ENCODE results near the gene DNAJB11. TPM values are rescaled to one million over a fixed set of nuclear protein-coding genes. Genes with fewer than 3 reads are reported as not detected.

The DNAJB11 gene
- total RNA-seq, 1 experiment from 2014 or later, result 54.3 TPM

- H3K79me2 ChIP-seq (ENCODE audit: insufficient read depth, low read length), result no peaks in the 10 kb centered on the region
- ChIA-PET RAD21 (ENCODE audit: low non-redundant PET in 1 of 2, low total read pairs in 2 of 2, uncharacterized antibody in 2 of 2, unreplicated experiment in 2 of 2) (no interaction called here), POLR2A (no interaction called here), CTCF (interaction anchor here (1.1 to 1.5 kb wide), 2 partner anchors 10 to 12 kb away, joined by 3 to 6 read pairs; no protein-coding TSS in a partner anchor)
- no peak for DNase-seq (ENCODE audit: low read depth, low spot score)
- H3K4me3 ChIP-seq (replicated peaks in 1 of 2; ENCODE audit: low read depth in 1 of 2, low read length in 2 of 2), result no peak overlapping the region
- intact Hi-C loops (cut with micrococcal nuclease), result no loop called here
- no peaks in the 10 kb centered on the region for H3K9me3 ChIP-seq (ENCODE audit: control insufficient read depth in 1 of 2, insufficient read depth in 1 of 2, low read depth in 1 of 2, low read length in 2 of 2)
- TF ChIP-seq EZH2 (IDR thresholded peaks at IDR 0.05), result no peak
- no peak for TF ChIP-seq POLR2A (IDR thresholded peaks at IDR 0.05; ENCODE audit: borderline replicate concordance, extremely low read depth, insufficient read depth, insufficient read length)
- TF ChIP-seq SRF (IDR thresholded peaks at IDR 0.05; ENCODE audit: low read depth), result no peak
- no peak for TF ChIP-seq ZNF274 (IDR thresholded peaks at IDR 0.05; ENCODE audit: low read depth, low read length)
- no peak for TF ChIP-seq EGR1 (IDR thresholded peaks at IDR 0.05; ENCODE audit: low read depth)
- TF ChIP-seq, protein P1, sequence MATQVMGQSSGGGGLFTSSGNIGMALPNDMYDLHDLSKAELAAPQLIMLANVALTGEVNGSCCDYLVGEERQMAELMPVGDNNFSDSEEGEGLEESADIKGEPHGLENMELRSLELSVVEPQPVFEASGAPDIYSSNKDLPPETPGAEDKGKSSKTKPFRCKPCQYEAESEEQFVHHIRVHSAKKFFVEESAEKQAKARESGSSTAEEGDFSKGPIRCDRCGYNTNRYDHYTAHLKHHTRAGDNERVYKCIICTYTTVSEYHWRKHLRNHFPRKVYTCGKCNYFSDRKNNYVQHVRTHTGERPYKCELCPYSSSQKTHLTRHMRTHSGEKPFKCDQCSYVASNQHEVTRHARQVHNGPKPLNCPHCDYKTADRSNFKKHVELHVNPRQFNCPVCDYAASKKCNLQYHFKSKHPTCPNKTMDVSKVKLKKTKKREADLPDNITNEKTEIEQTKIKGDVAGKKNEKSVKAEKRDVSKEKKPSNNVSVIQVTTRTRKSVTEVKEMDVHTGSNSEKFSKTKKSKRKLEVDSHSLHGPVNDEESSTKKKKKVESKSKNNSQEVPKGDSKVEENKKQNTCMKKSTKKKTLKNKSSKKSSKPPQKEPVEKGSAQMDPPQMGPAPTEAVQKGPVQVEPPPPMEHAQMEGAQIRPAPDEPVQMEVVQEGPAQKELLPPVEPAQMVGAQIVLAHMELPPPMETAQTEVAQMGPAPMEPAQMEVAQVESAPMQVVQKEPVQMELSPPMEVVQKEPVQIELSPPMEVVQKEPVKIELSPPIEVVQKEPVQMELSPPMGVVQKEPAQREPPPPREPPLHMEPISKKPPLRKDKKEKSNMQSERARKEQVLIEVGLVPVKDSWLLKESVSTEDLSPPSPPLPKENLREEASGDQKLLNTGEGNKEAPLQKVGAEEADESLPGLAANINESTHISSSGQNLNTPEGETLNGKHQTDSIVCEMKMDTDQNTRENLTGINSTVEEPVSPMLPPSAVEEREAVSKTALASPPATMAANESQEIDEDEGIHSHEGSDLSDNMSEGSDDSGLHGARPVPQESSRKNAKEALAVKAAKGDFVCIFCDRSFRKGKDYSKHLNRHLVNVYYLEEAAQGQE (IDR thresholded peaks at IDR 0.05; ENCODE audit: low read depth), result no peak
- no peak for TF ChIP-seq RAD21 (IDR thresholded peaks at IDR 0.05; ENCODE audit: low read depth)
- TF ChIP-seq, protein P2, sequence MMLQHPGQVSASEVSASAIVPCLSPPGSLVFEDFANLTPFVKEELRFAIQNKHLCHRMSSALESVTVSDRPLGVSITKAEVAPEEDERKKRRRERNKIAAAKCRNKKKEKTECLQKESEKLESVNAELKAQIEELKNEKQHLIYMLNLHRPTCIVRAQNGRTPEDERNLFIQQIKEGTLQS (IDR thresholded peaks at IDR 0.05), result no peak
- no peak for TF ChIP-seq POLR2AphosphoS5 (IDR thresholded peaks at IDR 0.05; ENCODE audit: low read depth, low read length)
- no peak for TF ChIP-seq FOSL1 (IDR thresholded peaks at IDR 0.05; ENCODE audit: low read depth)
- no peak for TF ChIP-seq EZH2phosphoT487 (IDR thresholded peaks at IDR 0.05; ENCODE audit: borderline replicate concordance)
- no peak for TF ChIP-seq TCF7L2 (IDR thresholded peaks at IDR 0.05; ENCODE audit: borderline replicate concordance, extremely low read depth, insufficient read depth, insufficient read length)
- TF ChIP-seq SP1 (IDR thresholded peaks at IDR 0.05; ENCODE audit: low read depth), result no peak
- no peak for TF ChIP-seq ZBTB33 (IDR thresholded peaks at IDR 0.05; ENCODE audit: extremely low read depth, insufficient replicate concordance, low read length)
- no peak for TF ChIP-seq ELF1 (IDR thresholded peaks at IDR 0.05; ENCODE audit: borderline replicate concordance, low read depth)
- no peak for TF ChIP-seq YY1 (IDR thresholded peaks at IDR 0.05; ENCODE audit: extremely low read depth, insufficient replicate concordance, low read depth, low read length)
- H3K9me2 ChIP-seq (ENCODE audit: insufficient read depth), result no peaks in the 10 kb centered on the region
- BruUV-seq (replicated peaks), result no TSS peak
- no peak overlapping the region for H3K4me2 ChIP-seq (ENCODE audit: low read length)
- H3K9ac ChIP-seq (ENCODE audit: low read length), result no peak overlapping the region
- H4K20me1 ChIP-seq (ENCODE audit: insufficient read depth), result no peaks in the 10 kb centered on the region
- H3K36me3 ChIP-seq (ENCODE audit: control insufficient read depth in 1 of 2, insufficient read depth in 2 of 2, low read length in 2 of 2), result no peaks in the 10 kb centered on the region
- no peak overlapping the region for H3K27ac ChIP-seq (ENCODE audit: low read depth, low read length)
- H2AFZ ChIP-seq (ENCODE audit: low read depth, low read length, poor library complexity, severe bottlenecking), result no peak overlapping the region
- no peak for ATAC-seq
- no peaks in the 10 kb centered on the region for H3K27me3 ChIP-seq (ENCODE audit: insufficient read depth, low read length)
- H3K4me1 ChIP-seq (ENCODE audit: control insufficient read depth in 1 of 2, insufficient read depth in 2 of 2, low read length in 2 of 2), result no peaks in the 10 kb centered on the region
Measured at GRCh38 chr3:186605078-186605477, 34.6 kb downstream of the DNAJB11 start.

Measured in HCT116 (cell line).